ENCODE measurements around the gene POLR2J2.
"Not testable (repeated sequence)": the region's sequence is repeated elsewhere in the genome, so short reads cannot be mapped to it uniquely, and the experiment has no call there.

Gene POLR2J2

GRCh38 chr7:102667523-102667922, 3.9 kb downstream of the POLR2J2 start:
- DNase-seq: not testable (repeated sequence)

- not testable (repeated sequence) for DNase-seq
Observed at GRCh38 chr7:102666850-102667249, 4.6 kb downstream of the POLR2J2 start.

- not testable (repeated sequence) for DNase-seq
Observed at GRCh38 chr7:102664765-102665164, 6.7 kb downstream of the POLR2J2 start.

GRCh38 chr7:102649924-102650323, 21.5 kb downstream of the POLR2J2 start, which contains the start of gene SPDYE2B:
Gene SPDYE2B (plus strand): TSS chr7:102650319. CDS start chr7:102652349, 2,030 bp downstream.
- DNase-seq: not testable (repeated sequence)

GRCh38 chr7:102647813-102648212, 23.6 kb downstream of the POLR2J2 start:
- DNase-seq: not testable (repeated sequence)

- not testable (repeated sequence) for DNase-seq
Observed at GRCh38 chr7:102643404-102643803, 28.1 kb downstream of the POLR2J2 start.

GRCh38 chr7:102642691-102643090, 28.8 kb downstream of the POLR2J2 start, which contains the start of gene UPK3BL1:
Gene UPK3BL1 (minus strand): TSS chr7:102642791. CDS start chr7:102642741, 50 bp downstream.
- not testable (repeated sequence) for DNase-seq

- not testable (repeated sequence) for DNase-seq
Observed at GRCh38 chr7:102638848-102639247, 32.6 kb downstream of the POLR2J2 start.

GRCh38 chr7:102636956-102637355, 34.5 kb downstream of the POLR2J2 start:
- DNase-seq: not testable (repeated sequence)

GRCh38 chr7:102635354-102635753, 36.1 kb downstream of the POLR2J2 start:
- DNase-seq: not testable (repeated sequence)

GRCh38 chr7:102634299-102634698, 37.2 kb downstream of the POLR2J2 start:
- DNase-seq: not testable (repeated sequence)

GRCh38 chr7:102630622-102631021, 40.8 kb downstream of the POLR2J2 start:
- DNase-seq: not testable (repeated sequence)

GRCh38 chr7:102627271-102627904, 44.1 kb downstream of the POLR2J2 start:
- not testable (repeated sequence) for DNase-seq

- not testable (repeated sequence) for DNase-seq
Observed at GRCh38 chr7:102618122-102618521, 53.3 kb downstream of the POLR2J2 start.

GRCh38 chr7:102616507-102617125, 54.8 kb downstream of the POLR2J2 start, which contains the start of gene RASA4:
Gene RASA4 (minus strand): TSS chr7:102616756. CDS start chr7:102616689, 67 bp downstream.
- peak; percentile 7 for DNase-seq

All from suppressor macrophage treated with lipopolysaccharide for 4 hours (primary cell).